ENCODE data around the gene ULK4.

ULK4 gene

GRCh38 chr3:41592753-41593510 is 369.0 kb downstream of the ULK4 start:
- H3K4me3 ChIP-seq (ENCODE audit: low read depth, low read length), result no peak overlapping the region
- DNase-seq (ENCODE audit: low read depth), result peak; percentile 11
- TF ChIP-seq MAX (IDR thresholded peaks at IDR 0.05; ENCODE audit: low read depth, low read length) (no peak), CTCF (IDR thresholded peaks at IDR 0.05; ENCODE audit: low read depth, low read length) (no peak), POLR2A (IDR thresholded peaks at IDR 0.05; ENCODE audit: extremely low read depth, insufficient read length) (no peak), MYC (IDR thresholded peaks at IDR 0.05; ENCODE audit: low read depth, low read length) (no peak)

GRCh38 chr3:41583014-41583413 is 378.9 kb downstream of the ULK4 start:
- TF ChIP-seq MAX (IDR thresholded peaks at IDR 0.05; ENCODE audit: low read depth, low read length), result no peak
- no peak for TF ChIP-seq MYC (IDR thresholded peaks at IDR 0.05; ENCODE audit: low read depth, low read length)
- TF ChIP-seq POLR2A (IDR thresholded peaks at IDR 0.05; ENCODE audit: extremely low read depth, insufficient read length), result no peak
- no peak for TF ChIP-seq CTCF (IDR thresholded peaks at IDR 0.05; ENCODE audit: low read depth, low read length)
- no peak overlapping the region for H3K4me3 ChIP-seq (ENCODE audit: low read depth, low read length)
- no peak for DNase-seq (ENCODE audit: low read depth)

GRCh38 chr3:41581700-41582099 is 380.2 kb downstream of the ULK4 start:
- DNase-seq (ENCODE audit: low read depth), result no peak
- H3K4me3 ChIP-seq (ENCODE audit: low read depth, low read length), result no peak overlapping the region
- TF ChIP-seq MAX (IDR thresholded peaks at IDR 0.05; ENCODE audit: low read depth, low read length) (no peak), MYC (IDR thresholded peaks at IDR 0.05; ENCODE audit: low read depth, low read length) (no peak), POLR2A (IDR thresholded peaks at IDR 0.05; ENCODE audit: extremely low read depth, insufficient read length) (no peak), CTCF (IDR thresholded peaks at IDR 0.05; ENCODE audit: low read depth, low read length) (no peak)

- no peak overlapping the region for H3K4me3 ChIP-seq (ENCODE audit: low read depth, low read length)
These were observed 381.5 kb downstream of the ULK4 start for GRCh38 chr3:41580274-41580959.

GRCh38 chr3:41579861-41580260 is 382.0 kb downstream of the ULK4 start:
- DNase-seq (ENCODE audit: low read depth), result no peak
- H3K4me3 ChIP-seq (ENCODE audit: low read depth, low read length), result no peak overlapping the region
- no peak for TF ChIP-seq POLR2A (IDR thresholded peaks at IDR 0.05; ENCODE audit: extremely low read depth, insufficient read length)

More at GRCh38 chr3:41580274-41580959, 381.5 kb downstream of the ULK4 start:
- TF ChIP-seq POLR2A (IDR thresholded peaks at IDR 0.05; ENCODE audit: extremely low read depth, insufficient read length) (no peak), CTCF (IDR thresholded peaks at IDR 0.05; ENCODE audit: low read depth, low read length) (no peak), MAX (IDR thresholded peaks at IDR 0.05; ENCODE audit: low read depth, low read length) (no peak), MYC (IDR thresholded peaks at IDR 0.05; ENCODE audit: low read depth, low read length) (no peak)
- DNase-seq (ENCODE audit: low read depth), result no peak

- TF ChIP-seq CTCF (IDR thresholded peaks at IDR 0.05; ENCODE audit: low read depth, low read length), result no peak
- TF ChIP-seq MAX (IDR thresholded peaks at IDR 0.05; ENCODE audit: low read depth, low read length), result no peak
- TF ChIP-seq MYC (IDR thresholded peaks at IDR 0.05; ENCODE audit: low read depth, low read length), result no peak
- TF ChIP-seq POLR2A (IDR thresholded peaks at IDR 0.05; ENCODE audit: extremely low read depth, insufficient read length), result no peak
- H3K4me3 ChIP-seq (ENCODE audit: low read depth, low read length), result no peak overlapping the region
- DNase-seq (ENCODE audit: low read depth), result no peak
These were observed 383.1 kb downstream of the ULK4 start for GRCh38 chr3:41578798-41579197.

All from NB4 (cell line).